Esophagus squamous epithelium (tissue), 4 donors: Measurements from ENCODE around the gene CLTCL1.

Experiments used
- CTCF ChIP-seq, 6 experiments: fragments of 450-650 bp in 4 of 6; fragments of 200-600 bp in 2 of 6; sonication (generic) in 2 of 6; IDR thresholded peaks; one replicate each; pipeline ENCODE4 v1.5.1; 2016 to 2019; ENCODE audit warnings: antibody characterized with exemption in 6 of 6, mild to moderate bottlenecking in 4 of 6, moderate library complexity in 4 of 6
- POLR2A ChIP-seq, 4 donors: fragments of 450-650 bp; IDR thresholded peaks; one replicate each; pipeline ENCODE4 v1.6.1; 2017; ENCODE audit warnings: antibody characterized with exemption in 4 of 4, mild to moderate bottlenecking in 4 of 4, moderate library complexity in 3 of 4

GRCh38 chr22:19178657-19179496 lies 112.6 kb downstream of the CLTCL1 start, which contains the start of gene SLC25A1:
- TF ChIP-seq CTCF (IDR thresholded peaks at IDR 0.05), result no peak
- peak in 3 of 4 donors; percentile 3 to 66 (median 60) for TF ChIP-seq POLR2A (IDR thresholded peaks at IDR 0.05)
